NCI-H146 treated with DMSO at 0.1 percent for 48 hours (cell line): ENCODE data around the gene CEP170.

Experiments used
- DNase-seq: peaks from one replicate; lab custom pipeline; 2025; ENCODE audit not compliant: unreplicated experiment; lab: John Stamatoyannopoulos, UW

Gene CEP170

DNA sequence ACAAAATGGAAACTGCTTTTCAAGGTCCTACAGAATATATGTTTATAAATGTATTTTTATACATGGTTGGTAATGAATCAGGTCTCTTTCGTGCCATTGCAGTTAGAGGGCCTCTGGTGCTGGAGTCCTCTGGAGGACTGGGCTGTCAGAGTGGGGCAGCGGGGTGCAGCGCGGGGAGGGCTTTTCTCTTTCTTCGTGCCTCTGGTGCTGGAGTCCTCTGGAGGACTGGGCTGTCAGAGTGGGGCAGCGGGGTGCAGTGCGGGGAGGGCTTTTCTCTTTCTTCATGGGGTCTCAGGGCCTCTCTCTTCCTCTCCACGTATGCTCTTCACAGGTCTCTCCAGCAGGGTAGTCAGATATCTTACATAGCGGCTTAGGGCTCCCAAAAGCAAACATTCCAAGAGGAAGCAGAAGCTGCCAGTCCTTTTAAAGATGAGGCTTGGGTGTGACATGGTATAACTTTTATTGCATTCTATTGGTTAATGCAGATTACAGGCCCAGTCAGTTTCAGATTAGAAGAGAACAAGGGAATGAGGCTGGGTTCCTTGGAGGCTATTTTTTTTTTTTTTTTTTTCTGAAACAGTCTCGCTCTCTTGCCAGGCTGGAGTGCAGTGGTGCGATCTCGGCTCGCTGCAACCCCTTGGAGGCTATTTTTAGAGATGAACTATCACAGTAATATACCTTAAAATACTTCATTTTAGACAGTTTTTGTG is 13.8 kb upstream of the CEP170 start:
- no peak for DNase-seq

DNA sequence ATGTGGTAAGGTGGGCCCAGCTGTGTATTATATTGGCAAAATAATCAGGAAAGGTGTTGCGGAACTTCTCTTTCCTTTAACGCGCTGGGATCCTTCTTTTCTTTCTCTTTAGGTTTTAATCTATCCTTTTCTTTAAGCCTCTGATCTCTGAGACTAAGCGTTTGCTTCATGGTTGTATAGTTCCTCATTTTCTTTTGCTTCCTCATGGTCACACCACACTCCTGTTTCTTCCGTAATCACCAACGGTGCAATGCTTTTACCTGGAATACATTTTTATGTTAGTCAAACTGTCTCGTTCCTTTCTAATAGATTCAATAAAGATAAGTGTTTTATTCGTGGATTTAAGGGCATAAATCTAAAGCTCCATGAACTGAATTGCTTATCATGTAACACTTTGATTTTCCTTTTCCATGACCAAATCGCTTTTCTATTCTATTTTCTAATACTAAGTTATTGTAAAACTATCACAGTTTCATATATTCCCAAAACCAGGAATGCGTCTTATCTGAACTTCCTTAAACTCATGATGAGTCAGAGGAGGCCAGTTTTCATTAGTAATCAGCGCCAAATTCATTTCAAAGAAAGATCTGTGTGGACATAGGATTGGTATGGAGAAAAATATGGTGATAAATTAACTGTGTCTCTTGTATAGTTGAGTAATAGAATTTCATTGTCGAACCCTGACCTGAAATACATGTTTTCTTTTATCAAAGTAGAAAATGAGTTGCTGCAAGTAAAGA is 13.0 kb upstream of the CEP170 start:
- DNase-seq = no peak

DNA sequence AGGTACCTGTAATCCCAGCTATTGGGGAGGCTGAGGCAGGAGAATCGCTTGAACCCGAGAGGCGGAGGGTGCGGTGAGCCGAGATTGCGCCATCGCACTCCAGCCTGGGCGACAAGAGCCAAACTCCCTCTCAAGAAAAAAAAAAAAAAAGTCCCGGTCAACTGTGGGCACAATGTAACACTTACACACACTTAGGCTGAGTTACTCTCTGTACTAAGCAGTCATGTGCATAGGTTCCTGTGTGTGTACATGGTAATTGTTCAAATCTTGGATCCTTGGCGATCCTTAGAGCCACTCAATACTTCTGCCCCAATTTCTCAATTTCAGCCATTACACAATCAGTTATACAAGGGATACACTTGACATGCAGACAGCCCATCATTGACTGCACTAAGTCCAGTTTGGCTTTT is 12.4 kb upstream of the CEP170 start:
- DNase-seq = no peak

DNA sequence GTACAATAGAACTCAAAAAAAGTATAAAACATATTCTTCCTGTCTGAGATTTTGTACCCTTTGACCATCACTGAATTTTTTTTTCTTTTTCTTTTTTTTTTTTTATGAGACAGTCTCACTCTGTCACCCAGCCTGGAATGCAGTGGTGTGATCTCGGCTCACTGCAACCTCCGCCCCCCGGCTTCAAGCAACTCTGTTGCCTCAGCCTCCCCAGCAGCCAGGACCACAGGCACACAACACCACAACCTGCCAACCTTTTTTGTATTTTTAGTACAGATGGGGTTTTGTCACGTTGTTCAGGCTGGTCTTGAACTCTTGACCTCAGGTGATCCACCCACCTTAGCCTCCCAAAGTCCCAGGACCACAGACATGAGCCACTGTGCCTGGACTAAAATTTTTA is 11.2 kb upstream of the CEP170 start:
- DNase-seq = no peak

DNA sequence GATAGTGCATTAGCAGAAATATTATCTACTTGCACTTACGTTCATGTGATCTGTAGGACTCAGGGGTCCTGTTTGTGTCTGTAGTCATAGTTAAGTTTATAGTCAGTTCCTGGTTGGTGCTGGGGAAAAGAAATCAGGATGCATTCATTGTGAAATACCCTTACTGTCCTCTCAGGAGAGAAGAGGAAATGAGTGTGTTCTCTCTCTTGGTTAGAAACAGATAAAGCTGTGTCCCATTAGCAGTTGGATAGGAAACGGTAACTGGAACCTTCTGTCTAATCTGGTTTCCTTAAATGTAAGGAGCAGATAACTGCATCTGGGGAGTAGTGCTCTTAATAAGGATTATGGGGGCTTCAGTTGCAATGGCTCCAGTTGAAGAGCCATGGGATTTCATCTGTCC is 9.6 kb upstream of the CEP170 start:
- no peak for DNase-seq

DNA sequence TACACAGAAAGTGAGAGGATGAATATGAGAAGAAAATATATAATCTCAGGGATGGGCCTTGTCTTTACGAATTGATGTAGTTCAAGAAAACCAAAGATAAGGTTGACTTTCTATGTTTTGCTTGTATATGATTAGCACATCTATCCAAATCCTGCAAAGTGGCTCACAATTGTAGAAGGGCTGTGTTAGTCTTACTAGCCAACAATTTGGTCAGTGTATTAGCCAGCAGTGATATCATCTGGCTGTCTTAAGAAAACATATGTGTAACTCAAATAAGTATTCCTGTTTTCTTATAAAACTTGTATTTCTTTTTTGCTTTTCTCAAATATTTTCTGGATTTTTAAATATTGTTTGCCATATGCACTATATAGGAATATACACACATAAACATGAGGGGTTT is 6.3 kb upstream of the CEP170 start:
- no peak for DNase-seq

DNA sequence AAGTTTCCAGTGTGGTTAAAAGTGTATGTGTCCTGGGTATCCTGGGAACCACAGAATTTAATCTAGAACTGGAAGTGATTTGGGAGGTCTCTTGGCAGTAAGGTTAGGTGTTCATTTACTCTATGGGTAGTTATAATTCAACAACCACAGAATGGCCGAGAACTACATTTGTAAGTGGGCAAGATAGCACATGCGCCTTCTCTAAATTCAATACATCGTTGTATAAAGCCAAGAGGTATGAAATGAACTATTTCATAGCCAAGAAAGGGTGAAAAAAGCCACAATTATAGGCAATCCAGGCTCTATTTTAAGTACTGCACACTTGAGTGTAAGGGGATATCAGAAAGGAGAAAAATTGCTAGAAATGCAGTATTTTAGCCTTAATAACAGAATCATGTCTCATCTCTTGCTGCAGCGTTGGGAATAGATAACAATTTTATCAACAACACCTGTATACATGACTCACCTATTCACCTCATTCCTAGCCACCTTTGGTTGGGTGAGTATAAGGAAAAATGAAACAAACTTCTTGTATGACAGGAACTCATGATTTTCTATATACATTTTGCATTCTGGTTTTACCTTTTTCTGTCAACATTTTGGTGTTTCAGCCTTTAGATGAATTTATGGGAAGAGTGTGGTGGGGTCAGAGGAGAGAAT is 5.3 kb upstream of the CEP170 start:
- DNase-seq = no peak

DNA sequence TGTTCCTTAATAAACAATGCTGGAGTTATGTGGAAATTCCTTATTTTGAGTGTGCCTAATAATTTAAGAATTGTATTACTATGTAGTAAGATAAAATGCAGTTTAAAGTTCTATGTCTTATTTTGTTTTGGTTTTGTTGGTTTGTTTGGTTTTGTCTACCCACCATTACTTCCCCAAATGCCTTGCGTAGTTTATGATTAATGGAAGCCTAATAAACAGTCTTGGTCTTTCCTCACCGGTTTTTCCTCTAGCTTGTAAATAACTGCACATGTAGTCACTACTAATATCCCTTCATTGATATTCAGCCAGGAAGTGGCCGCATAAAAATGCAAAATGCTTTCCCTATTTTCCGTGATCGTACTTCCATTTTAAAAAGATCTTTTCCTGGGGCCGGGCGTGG is 3.6 kb upstream of the CEP170 start:
- no peak for DNase-seq

DNA sequence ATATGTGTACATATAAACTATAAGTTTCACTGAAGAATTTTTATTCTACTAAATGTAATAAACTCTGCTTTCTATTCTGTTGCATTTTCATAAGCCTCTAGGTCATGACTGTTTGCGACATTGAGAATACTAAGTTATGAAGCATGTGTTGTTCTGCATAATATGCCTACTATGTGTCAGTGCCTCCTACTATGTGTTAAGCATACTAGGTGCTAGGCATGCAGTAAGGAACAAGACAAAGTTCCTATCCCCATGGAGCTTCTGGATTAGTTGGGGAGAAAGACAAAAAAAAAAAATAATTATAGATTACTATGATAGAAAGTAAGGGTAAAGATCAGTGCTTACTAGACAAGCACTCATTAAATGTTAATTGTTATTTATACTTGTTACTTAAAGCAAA is 2.1 kb upstream of the CEP170 start:
- DNase-seq = no peak

DNA sequence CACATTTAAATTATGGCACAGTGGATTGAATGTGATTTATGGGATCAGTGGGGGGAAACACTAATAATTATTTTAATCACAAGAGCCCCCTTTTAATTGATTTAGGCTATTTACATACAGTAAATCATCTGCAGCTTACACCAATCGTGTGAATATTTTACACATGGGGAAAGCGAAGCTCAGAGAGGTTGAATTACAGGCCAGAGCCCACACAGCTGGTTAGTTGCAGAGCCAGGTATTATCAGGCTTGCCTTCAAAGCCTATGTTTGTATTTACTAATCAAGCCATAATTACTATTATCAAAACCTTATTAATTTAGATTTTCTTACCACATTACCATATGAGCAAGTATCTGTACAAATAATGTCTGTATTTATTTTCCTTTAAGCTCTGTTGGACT is 1.5 kb upstream of the CEP170 start:
- no peak for DNase-seq

DNA sequence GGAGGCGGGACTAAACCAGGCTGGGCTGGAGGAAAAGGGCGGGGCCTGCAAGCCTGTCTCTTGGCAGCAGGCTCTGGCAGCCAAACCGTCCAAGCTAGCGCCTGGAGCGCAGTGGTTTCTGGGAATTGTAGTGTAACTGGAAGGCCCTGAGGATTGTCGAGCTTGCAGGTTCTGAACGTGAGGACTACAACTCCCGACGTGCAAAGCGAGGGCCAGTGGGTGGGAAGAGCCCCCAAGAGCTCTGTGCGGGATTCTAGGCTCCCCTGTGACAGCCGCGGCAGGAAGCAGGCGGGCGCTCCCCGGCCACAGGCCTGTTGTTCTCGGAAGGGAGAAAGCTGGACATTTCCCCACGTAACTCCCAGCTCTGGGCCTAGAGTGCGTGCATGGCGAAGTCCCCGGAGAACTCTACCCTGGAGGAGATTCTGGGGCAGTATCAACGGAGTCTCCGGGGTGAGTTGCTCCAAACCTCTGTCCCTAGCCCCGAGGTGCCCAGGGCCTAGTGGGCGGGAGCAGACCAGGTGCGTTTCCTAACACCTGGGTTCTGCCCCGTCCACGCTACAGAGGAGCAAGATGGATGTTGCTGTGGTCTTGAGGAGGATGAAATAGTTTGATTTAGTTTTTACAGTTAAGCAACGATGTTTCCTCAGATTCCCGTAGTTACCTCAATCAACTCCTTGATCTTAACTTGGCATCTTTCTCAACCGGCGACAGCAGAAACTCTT is 871 bp upstream of the CEP170 start, which contains the start of gene SDCCAG8:
Gene SDCCAG8 (plus strand): TSS at position 251 of the 722 bp plus-strand sequence. CDS start 133 bp downstream, at position 384.
- DNase-seq = peak; percentile 98

DNA sequence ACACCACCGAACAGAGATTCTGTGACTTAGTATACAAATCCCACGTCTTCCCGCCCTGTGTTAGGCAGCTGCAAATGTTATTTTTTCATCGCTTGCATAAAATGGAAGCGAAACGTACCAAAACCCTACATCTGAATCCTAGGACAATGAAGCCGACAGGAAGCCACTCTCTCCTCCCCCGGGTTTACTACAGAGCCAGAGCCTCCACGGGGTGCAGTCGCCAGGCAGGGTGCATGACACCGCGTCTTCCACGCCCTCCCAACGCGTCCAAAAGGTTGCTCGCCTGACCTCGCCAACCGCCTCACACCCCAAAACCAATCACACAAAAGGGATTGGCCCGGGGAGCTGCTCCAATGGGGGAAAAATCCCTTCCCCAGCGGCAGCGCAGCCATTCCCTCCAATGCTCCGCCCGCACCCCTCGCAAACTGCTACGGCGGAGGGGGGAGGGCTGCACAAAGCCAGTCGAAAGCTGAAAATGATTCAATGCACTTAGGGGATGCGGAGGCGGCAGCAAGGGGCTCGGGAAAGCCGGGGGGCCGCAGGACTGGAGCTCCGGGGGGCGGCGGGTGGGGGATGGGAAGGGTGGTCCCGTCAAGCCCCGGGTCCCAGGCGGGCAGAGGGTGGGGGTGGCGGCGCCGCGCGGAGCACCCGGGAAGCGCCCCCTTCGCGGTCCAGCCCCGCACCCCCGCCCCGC is 701 bp downstream of the CEP170 start:
- DNase-seq = peak; percentile 65

DNA sequence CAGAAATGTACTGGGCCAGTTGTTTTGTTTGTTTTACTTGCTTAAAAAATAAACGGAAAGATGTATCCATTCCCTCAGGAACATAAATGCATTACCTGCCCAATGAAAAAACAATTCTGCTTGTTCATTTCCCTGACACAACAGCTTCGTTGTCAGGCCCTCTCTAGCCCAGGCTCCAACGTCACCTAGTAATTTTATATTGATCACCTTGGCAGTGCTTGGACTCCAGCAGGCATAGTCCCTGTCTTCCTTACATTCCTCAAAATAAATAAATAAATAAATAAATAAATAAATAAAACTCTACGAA is 1.2 kb downstream of the CEP170 start:
- no peak for DNase-seq

DNA sequence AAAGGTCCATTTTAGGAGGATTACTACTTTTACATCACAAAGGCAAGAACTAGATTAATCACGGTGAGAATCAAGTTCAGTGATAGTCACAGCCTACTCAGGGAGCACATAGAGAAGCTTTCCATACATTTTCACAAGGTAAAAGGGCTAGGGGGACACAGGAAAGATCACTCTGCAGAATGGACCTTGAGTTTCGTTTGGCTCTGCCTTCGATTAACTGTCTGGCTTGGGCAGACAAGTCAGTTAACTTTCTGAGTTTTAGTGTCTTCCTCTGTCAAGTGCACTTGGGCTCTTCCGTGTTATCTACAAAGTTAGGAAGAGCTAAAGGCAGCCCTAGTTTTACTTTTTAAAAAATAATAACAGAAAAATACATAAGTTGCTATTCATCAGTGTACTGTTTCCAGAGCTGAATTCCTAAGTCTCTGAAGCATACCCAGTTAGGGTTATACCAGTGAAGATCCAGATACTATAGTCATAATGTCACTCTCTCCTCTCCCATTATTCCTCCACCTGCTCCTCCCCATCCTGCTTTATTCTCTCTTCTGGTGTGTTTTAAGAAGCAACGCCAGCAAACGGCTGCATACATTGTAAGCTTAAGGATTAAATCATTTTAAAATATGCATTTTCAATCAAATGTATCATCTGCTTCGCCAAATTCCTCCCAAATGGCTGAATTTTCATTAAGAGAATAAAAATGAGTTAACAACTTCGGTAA is 1.7 kb downstream of the CEP170 start:
- peak; percentile 19 for DNase-seq

DNA sequence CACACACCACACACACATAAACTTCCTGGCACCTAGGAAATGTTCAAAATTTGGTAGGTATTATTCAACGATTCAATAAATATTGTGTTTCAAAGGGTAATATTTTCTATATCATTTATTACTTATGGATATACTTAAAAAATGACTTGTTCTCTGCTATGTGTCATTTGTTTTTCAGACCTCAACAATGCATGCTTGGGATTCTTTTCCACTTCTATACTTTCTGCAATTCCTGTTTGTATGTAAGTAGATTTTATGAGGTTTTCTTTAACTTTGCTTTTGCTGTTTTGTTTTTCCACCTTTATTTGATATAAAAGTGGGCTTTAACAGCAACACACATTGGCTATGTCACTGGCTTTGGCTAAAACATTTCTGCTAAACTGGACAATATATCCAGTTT is 3.5 kb downstream of the CEP170 start:
- no peak for DNase-seq

DNA sequence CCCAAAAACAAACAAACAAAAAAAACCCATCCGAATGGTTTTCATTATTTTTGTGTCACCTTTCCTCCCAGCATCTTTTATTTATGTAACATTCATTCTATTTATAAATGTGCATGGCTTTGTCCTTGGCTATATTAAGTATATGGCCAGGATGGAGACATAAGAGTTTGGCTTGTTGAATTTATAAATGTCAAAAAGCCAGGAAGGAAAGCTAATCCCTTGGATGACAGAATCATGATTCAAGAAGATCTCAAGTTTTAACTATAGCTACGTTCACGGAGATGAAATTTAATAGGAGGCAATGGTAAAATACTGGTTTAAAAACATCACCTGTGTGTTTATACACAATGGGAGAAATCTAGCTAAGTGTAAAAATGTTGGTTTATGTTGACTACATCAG is 5.0 kb downstream of the CEP170 start:
- DNase-seq = no peak

DNA sequence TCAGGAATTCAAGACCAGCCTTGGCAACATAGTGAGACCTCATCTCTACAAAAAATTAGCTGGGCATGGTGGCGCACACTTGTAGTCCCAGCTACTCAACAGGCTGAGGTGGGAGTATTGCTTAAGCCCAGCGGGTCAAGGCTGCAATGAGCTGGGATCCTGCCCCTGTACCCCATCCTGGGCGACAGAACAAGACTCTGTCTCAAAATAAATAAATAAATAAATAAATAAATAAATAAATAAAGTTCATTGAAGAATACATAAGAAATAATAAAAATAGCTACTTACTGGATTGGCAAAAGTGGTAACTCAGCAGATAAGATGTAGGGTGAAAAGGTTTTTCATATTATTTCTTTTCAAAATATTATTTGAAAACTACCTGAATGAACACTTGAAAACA is 5.9 kb downstream of the CEP170 start:
- no peak for DNase-seq

DNA sequence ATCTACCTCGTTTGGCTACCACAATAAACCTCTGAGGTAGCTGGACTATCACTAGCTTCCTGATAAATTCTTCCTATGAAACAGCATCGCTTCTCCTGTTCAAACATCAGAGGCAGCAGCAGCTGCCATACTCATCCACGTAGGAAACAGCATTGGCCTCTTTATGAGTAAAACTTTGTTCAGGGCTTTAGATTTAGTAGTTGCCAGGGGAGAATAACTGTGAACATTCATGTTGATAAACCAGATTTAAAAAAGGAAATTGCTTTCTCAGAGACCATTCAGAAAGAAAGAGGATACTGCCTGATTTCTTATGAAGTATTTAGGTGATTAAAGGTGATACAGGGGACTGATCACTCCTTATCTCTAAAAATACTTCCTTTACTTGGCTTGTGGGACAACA is 7.2 kb downstream of the CEP170 start:
- no peak for DNase-seq

DNA sequence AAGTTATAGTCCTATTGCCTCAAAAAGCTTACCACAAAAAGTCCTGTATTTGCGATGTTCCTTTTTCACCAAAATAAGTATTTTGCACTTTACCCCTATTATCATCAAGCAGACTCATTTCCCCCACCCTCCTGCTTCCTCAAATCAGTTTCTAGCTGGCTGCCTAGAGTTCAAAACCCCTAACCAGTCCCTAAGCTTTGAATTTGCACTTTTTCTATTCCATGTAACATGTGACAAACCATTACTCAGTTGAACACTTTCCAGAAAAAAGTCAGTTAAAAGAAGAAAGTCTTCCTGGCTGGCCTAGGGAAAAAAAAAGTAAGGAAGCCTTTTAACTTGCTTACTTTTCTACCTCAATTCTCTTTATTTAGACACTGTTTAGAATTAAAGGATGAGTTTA is 8.2 kb downstream of the CEP170 start:
- DNase-seq = no peak

DNA sequence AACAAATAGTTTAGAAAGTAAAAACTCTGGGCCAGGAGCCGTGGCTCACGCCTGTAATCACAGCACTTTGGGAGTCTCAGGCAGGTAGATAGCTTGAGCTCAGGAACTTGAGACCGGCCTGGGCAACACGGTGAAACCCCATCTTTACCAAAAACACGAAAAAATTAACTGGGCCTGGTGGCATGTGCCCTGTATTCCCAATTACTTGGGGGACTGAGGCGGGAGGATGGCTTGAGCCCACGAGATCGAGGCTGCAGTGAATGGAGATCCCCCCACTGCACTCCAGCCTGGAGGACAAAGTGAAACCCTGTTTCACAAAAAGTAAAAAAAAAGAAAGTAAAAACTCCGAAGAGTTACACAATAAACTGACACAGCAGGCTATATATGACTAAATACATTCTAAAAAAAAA is 10.6 kb downstream of the CEP170 start:
- no peak for DNase-seq
